CD4-positive, alpha-beta T cell treated with Interleukin-4 for 4 hours (primary cell): ENCODE data around the gene FASTK.
"Not testable (repeated sequence)": the region's sequence is repeated elsewhere in the genome, so short reads cannot be mapped to it uniquely, and the experiment has no call there.

Source experiments
- DNase-seq: peaks from one replicate; pipeline ENCODE4 v3.0.0-alpha.2; 2020

Gene FASTK

DNA sequence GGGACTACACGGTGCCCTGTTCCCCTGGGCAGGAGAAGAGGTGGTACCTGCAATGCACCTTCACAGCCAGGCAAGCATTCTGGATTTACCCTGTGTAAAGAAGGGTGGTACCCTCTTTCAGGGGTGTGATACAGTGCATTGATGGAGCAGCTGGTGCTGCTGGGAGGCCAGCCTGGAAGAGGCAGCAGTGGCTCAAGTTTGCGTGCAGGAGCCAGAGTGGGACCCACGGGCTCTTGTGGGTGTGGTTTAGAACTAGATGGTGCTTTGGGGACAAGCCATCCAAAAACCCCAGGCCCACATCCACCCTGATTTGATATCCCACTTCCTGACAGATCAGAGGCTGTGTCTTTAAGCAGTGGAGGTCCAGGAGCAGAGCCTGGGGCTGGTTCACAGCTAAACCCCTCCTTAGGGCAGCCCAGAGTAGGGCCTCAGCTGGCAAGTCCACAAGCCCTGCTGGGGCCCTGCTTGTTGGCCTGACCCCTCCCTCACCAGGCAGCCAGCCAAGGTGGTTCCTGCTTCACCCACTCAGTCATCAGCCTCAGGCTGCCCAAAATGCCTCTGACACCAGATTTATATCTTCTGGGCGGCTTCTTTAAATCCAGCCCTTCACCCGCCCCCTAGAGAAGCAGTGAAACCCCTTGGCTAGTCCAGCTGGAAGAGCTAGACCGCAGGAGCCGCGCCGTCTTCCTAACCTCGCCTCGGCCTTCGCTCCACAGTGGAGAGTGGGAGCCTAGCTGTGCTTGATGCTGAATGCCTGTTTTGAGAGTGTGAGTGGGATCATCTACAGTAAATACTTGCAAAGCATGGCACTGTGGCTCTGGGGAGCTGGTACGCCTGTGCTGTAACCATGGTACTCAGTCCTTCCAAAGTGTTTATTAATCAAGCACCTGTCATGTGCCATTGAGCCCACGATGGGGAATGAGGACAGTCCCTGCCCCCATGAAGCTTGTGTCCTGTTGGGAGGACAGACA is 33.7 kb downstream of the FASTK start:
- no peak for DNase-seq

DNA sequence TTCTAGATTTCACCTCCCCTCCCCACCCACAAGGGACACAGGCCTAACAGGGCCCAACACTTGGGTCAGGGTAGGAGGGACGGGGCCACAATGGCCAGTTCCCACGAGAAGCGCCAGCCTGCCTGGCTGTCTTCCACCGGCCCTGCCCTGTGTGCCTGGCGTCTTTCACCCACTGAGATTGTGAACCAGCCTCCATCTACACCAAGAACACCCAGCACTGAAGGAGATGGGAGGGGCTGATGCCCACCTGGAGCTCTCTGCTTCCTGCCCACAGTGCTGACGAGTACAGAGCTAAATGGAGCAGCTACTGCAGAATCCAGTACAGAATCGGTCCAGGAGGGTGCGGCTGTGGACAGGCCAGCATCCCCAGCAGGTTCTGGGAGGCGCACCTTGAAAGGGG is 34.6 kb downstream of the FASTK start:
- DNase-seq, result no peak

DNA sequence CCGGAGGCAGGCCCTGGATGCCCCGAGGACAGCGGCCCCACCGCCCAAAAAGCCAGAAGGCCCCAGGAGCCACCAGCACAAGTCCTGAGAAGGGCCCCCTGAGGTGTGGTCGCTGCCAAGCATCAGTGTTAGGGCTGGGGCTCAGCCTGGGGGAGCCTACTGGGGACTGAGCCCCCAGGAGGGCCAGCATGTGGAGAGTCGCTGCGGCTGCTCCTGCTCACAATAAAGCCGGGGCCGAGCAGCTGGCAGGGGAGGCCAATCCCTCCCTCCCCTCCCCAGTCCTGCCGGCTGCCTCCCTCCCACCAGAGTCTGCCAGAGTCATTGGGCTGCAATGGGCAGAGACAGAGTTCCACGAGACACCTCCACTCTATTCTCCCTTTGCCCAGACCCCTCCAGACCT is 35.3 kb downstream of the FASTK start:
- no peak for DNase-seq

DNA sequence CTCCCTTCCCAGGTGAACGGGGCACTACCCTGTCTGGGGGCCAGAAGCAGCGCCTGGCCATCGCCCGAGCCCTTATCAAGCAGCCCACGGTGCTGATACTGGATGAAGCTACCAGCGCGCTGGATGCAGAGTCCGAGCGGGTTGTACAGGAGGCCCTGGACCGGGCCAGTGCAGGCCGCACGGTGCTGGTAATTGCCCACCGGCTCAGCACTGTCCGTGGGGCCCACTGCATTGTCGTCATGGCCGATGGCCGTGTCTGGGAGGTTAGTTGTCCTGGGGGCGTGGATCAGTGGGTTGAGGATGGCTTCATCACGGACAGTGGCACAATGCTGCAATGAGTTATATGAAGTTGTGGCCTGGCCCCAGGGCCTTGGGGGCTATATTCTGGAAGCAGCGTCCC is 36.6 kb downstream of the FASTK start:
- DNase-seq, result no peak

DNA sequence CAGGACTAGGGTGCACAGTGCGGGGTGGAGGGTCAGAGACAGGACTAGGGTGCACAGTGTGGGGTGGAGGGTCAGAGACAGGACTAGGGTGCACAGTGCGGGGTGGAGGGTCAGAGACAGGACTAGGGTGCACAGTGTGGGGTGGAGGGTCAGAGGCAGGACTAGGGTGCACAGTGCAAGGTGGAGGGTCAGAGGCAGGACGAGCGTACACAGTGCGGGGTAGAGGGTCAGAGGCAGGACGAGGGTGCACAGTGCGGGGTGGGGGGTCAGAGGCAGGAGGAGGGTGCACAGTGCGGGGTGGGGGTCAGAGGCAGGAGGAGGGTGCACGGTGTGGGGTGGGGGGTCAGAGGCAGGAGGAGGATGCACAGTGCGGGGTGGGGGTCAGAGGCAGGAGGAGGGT is 37.2 kb downstream of the FASTK start:
- DNase-seq, result not testable (repeated sequence)

DNA sequence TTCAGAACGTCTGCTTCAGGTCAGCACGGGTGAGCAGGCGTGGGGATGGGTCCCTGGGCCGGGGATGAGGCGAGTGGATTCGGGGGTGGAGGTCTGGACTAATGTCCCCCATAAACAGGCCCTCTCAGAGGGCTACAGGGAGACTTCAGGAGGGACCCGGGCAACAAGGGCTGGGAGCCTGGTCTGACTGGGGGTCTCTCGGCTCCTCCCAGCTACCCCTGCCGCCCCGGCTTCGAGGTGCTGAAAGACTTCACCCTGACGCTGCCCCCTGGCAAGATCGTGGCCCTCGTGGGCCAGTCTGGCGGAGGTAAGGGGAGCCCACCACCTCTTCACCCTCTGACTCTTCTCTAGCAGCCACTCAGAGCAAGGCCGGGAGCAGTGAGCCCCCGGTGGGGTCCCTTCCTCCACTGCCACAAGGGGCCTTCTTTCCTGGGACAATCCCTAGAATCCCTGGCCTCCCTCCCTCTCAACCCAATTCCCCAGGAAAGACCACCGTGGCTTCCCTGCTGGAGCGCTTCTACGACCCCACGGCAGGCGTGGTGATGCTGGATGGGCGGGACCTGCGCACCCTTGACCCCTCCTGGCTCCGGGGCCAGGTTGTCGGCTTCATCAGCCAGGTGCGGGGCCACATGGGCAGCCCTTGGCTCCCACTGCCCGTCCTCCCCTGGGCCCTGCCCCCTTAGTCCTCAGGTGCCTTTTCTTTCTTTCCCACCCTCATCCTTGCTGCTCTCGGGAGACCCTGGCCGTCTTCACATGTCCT is 39.8 kb downstream of the FASTK start:
- DNase-seq, result no peak

DNA sequence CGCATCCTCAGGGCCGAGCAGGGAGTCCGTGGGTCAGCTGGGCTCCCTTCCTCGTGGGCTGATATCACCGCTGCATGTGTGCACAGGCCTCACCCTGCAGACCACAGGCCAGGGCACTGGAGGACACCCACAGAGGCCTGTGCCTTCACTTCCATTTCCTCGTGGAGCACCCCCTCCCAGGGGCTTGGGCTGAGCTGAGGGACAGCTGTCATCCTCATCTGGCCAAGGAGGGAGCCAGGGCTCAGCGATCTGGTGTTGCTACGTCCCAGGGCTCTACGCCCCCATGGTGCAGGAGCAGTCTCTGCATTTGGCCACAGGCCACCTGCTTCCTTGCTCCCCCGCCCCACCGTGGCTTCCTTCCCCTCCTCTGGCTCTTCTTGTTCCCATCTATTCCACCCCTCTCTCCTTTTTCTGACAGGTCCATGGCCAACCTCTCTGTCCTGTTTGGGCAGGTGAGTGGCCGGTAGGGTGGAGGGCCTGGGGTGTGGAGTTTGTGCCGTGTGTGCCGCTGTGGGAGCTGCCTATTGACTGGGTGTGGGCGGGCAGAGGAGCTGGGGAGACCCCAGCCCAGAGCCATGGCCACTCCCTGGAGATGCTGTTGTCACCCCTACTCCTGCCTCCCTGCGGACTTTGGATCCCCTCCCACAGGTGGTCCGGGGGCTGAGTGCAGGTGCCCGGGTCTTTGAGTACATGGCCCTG is 40.6 kb downstream of the FASTK start:
- no peak for DNase-seq

DNA sequence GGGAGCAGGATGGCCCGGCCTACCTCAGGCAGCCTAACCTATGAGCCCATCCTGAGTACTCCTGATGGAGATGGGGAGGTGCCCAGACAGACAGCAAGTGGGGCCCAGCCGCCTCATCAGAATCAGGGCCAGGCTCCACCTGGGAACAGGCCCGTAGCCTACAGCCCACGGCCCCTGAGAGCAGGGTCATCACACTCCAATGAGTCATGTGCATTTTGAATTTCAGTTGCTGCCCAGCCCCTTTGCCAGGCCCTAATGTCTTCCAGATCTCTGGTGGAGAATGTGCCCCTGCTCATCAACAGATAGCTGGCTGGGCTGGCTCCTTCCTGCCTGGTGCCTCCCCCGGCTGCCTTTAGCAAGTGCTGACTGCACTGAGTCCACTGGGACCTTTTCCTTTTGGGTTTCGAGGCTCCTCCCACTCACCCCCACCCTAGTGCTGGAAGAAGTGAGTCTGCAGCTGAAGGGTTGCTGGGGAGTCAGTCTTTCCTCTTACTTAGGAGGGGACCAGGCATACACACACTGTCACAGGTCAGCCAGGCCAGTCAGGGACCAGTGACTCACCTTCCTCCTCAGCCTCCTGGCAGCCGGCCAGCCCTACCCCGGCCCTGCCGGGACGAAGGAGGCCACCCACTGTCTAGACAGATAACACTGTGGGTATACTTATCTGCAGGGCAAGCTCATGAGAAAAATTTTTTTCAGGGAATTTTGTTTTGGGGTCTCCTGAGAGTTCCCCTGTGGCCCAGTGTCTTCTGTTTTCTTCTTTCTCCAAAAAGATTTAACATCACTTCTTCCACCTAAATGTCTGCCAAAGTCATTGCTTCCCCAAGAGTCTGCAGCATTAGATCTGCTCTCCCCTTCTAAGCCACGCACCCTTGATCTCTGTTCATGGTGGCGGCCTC is 41.4 kb downstream of the FASTK start:
- DNase-seq, result peak; percentile 59

DNA sequence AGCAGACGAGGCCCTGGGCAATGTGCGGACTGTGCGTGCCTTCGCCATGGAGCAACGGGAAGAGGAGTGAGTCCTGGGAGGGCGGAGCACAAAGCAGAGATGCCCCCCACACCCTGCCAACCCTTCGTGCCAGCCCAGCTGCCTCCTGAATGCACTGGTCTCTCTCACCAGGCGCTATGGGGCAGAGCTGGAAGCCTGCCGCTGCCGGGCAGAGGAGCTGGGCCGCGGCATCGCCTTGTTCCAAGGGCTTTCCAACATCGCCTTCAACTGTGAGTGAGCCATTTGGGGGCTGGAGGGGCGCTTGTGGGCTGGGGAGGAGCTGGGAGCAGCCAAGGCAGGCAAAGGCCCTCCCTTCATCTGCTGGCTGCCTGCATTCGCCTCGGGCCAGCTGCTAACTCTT is 44.7 kb downstream of the FASTK start:
- DNase-seq, result no peak

DNA sequence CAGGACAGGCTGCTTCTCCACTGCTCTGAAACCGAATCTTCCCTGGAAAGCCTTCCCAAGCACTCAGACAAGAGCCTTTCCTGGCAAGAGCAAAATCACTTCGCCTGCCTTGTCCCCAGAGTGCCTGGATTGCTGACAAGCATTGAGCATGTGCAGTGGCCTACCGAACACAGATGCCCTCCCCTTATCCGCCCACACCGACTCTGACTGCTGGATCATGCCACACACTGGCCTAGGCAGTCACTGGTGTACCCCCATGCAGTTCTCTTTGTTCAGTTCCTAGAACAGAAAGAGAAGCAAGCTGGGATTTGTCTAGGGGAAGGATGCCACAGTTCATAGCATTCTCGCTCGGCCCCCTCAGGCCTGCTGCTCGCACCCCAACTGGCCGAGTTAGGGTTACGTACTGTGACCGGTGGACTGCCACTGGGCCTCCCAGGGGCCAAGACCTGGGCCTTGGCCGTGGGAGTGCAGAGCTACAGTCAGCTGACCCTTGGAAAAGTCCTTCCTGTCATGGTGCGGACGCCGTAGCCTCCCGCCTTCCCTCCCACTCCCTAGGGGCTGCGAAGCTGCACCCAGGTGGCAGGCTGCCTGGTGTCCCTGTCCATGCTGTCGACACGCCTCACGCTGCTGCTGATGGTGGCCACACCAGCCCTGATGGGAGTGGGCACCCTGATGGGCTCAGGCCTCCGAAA is 45.4 kb downstream of the FASTK start:
- DNase-seq, result no peak

DNA sequence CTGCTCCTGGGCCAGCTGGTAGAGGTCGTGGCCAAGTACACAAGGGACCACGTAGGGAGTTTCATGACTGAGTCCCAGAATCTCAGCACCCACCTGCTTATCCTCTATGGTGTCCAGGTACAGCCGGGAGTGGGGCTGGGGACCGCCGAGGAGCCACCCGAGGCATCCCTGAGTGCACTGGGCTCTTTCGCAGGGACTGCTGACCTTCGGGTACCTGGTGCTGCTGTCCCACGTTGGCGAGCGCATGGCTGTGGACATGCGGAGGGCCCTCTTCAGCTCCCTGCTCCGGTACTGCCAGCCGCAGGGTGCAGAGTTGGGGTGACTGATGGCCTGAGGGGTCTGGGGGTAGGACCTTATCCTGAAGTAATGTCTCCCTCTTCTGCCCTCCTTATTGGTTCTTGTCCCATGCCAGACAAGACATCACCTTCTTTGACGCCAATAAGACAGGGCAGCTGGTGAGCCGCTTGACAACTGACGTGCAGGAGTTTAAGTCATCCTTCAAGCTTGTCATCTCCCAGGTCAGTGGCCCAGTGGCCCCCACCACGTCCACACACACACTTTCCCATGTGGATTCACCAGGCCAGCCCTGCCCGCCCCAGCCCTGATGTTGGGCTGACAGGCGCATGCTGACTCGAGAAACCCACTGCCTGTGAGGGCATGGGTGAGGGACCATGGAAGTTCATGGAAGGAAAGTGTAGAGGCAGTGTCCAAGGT is 46.1 kb downstream of the FASTK start:
- no peak for DNase-seq

DNA sequence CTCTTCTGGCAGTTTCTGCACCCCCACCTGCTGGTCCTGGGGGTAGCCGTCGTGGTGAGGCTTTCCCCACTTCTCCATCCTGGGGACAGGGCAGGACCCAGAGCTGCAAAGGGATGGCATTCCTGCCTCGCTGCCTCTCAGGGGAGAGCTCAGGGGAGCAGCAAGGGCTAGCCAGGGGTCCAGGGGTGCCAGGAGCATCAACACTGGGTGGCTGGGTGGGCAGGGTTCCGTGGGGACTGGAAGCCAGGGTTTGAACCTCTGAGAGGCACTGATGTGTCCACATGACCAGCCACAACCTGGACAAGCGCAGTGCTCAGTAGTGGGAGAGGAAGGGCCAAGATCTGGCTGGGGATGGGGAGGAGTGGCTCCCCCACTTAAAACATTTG is 46.8 kb downstream of the FASTK start:
- no peak for DNase-seq

DNA sequence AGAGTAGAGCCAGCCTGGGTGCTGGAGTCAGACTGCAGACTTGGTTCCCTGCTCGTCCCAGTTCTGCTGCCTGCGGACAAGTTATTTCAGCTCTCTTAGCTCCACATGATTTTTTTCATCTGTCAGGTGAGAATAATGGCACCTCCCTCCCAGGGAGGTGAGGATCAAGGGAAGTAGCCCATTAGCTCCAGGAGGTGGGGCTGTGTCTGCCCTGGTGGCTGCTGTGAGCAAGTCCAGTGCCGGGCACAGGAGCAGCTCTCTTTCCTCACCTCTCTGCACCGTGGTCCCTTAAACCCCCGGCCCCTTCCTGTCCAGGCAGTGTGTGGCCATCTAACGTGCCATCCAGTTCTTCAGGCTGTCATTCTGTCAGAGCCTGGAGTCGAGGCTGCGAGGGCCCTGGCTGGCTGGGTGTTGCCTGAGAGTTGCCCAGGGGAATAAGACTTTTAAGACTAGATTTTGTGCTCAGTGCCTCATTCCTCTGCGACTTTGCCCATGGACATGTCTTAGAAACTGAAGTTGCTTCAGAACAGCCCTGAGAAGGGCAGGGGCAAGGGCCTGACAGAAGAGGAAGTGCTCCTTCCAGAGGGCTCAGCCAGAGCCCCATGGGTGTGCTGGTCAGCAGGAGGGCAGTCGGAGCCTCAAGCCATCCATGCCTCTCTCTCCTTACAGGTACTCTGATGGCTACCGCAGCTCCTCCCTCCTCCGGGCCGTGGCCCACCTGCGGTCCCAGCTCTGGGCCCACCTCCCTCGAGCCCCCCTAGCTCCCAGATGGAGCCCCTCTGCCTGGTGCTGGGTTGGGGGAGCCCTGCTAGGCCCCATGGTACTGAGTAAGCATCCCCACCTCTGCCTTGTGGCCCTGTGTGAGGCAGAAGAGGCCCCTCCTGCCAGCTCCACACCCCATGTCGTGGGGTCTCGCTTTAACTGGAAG is 47.4 kb downstream of the FASTK start:
- no peak for DNase-seq

DNA sequence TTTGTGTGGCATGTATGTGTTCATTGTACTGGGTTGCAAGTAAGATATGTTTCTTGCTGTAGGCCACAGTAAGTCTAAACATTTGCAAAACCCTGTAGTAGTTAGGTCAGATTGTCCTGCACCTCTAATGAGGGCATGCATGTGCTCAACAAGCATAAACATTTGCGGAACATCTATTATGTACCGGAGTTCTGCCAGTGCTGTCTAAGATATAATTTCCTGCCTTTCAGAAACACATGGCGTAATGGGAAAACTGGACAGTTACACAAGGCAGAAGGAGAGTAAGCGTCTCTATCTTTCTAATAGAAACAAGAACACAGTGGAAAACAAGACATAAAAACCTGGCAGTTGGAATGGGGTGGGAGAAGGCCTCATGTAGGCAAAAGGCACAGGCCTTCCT is 49.6 kb downstream of the FASTK start:
- DNase-seq, result no peak

DNA sequence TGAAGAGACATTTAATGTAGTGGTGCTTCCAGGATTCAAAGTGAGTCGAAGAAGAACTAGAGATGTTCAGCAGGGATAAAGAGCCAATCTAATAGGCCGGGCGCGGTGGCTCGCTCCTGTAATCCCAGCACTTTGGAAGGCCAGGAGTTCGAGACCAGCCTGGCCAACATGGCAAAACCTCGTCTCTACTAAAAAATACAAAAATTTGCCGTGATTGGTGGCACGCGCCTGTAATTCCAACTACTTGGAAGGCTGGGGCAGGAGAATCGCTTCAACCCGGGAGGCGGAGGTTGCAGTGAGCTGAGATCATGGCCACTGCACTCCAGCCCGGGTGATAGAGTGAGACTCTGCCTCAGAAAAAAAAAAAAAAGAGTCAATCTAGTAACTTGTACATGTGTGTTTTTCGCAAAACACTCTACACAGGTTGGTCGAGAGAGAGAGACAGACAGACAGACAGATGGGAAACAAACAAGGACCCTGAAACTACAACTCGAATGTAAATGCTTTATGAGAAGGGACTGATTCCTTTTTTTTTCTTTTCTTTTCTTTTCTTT is 51.6 kb downstream of the FASTK start:
- DNase-seq, result no peak

DNA sequence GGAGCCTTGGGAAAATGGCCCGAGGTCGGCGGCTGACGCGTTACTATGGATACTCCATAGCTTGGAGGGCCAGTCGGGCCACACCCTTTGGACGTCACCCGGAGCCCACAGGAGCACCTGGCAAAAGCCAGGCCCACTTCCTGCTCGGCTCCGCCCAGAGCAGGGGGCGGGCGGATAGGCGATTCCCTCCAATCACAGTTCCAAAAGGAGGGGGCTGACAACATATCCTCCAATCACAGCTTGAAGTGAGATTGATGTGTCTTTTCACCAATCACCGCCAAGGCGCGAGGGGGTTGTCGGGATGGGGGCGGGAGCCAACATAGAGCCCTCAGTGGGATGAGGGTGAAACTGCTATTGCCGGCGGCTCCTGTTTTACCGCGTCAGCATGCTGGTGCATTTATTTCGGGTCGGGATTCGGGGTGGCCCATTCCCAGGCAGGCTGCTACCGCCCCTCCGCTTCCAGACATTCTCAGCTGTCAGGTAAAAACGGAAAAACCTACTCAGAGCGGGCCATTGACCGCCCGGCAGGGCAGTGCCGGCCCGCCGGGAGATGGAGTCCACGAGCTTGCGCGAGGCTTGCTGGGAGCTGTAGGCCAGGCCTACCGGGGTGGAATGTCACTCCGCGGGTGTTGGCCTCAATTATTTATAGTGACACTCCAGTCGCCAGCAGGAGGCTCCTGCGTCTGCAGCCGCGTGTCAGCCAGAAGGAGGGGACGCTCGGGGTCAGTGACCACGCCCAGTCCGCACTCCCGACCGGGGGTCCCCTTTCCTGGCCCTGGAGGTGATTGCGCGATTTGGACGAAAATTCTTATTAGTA is 52.3 kb downstream of the FASTK start, which contains the start of gene ABCB8:
ABCB8 (plus strand) TSS at position 320 of the 817 bp plus-strand sequence; CDS start at position 386, 66 bp downstream.
- DNase-seq, result peak; percentile 99

DNA sequence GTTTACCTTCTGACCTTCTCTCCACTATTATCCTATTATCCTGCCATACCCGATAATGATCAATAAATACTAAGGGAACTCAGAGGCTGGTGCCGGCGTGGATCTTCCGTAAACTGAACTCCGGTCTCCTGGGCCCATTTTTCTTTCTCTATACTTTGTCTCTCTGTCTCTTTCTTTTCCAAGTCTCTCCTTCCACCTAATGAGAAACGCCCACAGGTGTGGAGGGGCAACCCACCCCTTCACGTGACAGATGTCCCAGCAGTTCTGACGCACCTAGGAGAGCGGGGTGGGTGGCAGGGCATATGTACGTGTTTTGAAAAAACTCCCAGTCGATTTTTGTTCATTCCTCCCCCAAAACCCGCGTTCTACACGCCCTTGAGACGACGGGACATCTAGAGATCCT is 52.9 kb downstream of the FASTK start:
- DNase-seq, result not testable (repeated sequence)
